GM18861 (cell line): ENCODE results near the gene KCND1.

Source experiments
- ATAC-seq: cut with Tn5 transposase; IDR thresholded peaks from one replicate; pipeline ENCODE4 v1.9.1; 2021; ENCODE audit not compliant: unreplicated experiment

Gene KCND1

DNA sequence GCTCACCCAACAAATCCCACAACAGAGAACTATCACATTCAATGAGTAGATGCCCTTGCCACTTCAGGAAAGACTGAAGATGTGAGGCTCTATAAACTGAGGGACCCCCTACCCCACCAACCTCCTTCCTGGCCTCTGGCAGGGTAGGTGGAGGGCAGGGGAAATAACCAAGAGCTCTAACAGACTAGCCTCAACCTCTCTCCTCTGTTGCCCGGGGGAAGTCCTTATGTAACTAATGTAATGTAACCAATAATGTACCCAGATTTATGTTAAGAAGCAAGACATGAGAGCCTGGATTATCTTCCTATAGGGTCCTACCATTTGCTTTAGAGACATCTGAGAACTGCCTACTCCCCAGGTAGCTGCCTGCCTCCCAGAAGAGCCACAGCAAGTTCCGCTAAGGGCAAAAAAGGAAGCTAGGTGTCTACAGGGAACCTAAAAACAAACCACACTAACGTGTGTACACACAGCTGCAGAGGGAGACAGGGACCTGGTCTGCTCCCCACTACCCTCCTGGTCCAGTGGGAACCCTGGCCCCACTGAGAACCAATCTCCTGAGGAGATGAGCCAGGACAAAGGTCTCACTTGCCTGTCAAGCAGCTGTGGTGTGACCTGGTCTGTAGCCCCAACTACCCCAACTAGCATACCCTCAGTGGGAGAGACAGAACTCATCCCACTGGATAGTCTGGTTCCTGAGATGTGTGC, 32.0 kb downstream of the KCND1 start:
- ATAC-seq: peak; percentile 22

DNA sequence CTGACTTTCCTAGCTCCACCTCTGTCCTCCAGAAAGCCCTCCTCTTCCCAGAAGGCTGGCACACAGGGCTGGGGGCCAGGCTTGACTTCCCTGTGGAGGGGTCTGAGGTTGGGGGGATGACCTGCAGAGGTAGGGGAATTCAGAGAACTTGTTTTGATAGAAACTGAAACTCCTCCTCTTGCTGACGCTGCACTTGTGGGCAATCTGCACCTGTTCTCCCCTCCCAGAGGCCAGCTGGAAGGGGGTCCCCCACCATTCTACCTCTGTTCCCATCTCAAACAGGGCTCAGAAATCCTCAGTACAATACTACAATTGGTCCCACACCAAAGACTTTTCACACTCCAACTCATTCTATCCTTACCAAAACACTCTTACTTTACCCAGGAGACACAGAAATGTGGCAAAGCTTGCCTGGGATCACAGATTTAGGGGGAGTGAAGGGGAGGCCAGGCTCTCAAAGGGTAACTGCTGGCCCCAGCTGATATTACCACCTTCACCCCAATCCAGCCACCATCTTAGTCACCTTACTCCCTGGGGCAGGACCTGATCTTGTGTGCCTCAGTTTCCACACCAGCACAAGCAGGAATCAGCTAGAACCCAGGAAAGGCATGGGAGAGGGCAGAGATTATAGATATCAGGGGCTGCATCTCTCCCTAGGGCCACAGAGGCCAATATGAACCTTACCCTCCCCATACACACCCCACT, 32.8 kb downstream of the KCND1 start:
- ATAC-seq: peak; percentile 44

DNA sequence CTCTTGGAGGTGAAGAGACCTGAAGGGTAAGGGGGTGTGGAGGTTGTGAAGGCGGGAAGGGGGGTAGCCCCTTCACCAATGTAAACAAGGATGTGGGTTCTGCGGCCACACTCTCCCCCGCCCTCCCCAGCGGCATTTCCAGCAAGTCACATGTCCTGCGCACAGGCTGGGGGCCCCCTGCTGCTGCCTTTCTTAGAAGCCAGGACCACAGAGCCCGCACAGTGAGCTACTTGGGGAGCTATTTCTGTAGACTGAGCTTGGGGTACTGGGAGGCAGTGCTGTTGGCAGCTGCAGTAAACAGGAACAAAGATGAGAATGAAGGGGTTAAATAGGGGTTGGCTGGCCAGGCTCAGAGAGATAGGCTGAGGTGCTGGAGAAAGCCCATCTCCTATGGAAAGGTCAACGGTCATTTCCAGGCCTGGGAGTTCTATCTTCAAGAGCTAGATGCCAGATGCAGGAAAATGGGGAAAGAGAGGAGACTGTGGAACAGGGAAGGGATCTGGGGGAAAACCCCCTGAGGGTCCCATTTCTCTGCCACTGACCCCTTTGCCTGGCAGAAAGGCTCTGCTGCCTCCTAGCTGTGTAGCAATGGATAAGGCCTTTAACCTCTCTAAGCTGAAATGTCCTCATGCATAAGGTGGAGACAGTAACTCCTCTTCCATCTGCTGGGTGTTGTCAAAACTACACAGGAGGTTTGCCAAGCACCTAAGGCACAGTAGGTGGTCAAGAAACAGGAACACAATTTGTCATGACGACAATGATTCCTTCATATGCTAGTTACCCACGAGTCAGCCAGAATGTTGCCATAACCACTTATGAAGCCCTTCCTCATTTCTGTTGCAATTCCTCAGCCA, 34.4 kb downstream of the KCND1 start:
- ATAC-seq: peak; percentile 46

DNA sequence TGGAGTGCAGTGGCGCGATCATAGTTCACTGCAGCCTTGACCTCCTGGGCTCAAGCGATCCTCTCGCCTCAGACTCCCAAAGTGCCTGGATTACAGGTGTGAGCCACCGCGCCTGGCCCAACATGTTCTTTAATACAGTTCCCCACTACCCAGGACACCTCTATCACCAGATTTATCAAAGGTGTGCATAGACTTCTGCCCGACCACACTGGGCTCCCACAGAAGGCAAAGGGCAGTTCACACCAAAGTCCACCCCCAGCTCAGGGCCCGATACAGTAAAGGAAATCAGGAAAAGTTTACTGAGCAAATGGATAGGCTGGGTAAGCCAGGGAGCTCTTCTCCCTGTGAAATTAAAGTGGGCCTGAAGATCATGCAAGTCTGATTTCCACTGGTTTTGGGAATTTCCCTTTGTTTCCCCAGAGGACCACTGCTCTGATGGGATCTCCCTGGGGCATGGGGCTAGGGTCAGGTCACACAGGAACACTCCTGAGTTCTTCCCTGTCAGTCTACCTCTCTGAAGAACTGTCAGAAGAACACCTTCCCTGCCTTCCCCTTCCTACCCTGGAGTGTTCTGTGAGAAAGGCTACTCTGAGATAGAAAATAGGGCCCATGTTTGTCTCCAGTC, 35.1 kb downstream of the KCND1 start:
- ATAC-seq: no peak

DNA sequence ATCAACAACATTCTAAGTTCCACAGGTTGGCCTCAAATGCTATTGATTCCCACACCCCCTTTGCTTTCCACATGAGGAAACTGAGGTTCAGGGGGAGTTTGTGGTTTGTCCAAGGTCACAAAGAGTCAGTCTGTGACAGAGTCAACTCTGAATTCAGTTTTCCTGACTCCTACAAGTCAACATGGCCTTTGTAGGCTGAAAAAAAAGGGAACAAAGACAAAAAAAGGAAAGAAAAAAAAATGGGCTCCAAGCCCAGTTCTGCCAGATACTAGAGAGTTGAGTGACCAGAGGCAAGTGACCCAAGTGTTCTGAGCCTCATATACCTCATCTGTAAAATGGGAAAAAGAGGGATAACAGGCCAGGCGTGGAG, 36.4 kb downstream of the KCND1 start:
- no peak for ATAC-seq

DNA sequence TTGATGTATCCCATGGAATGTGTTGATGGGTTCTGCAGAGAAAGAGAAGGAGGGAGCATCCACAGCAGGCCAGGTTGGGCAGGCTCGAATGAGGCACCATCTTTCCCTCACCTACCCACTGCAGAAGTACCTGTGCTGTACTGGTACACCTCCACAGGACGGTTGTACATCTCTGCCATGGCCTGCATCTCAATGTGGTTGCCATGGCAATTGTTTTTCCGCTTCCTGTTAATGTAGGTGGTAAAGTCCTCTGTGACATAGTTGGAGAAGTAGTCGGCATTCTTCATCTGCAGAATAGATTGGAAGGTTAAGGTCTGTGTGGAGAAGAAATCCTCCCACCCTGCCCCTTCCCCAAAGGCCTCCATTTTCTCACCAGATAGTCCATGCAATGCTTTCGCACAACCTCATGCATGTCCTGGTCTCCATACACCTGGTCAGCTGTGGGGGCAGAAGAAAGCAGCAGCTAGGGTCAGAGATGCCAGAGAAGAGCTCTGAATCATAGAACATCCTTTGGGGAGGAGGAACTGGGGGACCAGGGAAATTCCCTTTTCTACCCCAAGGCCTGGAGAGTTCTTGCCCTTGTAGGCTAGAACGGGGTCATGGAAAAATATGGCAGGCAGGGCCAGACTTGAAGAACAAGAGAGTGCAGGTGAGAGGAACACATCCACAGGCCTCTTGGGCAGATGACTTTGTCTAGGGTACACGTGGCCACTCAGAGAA, 36.9 kb downstream of the KCND1 start:
- no peak for ATAC-seq

DNA sequence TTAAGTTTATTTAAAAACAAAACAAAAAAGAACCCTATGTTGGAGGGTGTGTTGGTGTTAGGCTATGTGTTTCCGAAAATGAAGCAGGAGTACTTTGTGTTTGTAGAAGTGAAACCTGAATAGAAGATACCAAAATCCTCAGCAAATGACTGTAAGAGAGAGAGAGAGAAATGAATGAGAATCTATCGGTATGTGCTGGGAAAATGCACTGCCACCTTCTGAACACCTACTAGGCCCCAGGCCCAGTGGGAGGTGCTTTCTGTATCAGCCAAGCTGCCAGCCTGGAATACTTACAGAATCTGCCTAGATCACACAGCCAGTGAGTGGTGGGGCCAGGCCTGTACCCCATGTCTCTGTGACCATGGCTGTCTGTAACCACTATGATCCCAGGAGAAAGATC, 37.9 kb downstream of the KCND1 start:
- ATAC-seq: peak; percentile 20

DNA sequence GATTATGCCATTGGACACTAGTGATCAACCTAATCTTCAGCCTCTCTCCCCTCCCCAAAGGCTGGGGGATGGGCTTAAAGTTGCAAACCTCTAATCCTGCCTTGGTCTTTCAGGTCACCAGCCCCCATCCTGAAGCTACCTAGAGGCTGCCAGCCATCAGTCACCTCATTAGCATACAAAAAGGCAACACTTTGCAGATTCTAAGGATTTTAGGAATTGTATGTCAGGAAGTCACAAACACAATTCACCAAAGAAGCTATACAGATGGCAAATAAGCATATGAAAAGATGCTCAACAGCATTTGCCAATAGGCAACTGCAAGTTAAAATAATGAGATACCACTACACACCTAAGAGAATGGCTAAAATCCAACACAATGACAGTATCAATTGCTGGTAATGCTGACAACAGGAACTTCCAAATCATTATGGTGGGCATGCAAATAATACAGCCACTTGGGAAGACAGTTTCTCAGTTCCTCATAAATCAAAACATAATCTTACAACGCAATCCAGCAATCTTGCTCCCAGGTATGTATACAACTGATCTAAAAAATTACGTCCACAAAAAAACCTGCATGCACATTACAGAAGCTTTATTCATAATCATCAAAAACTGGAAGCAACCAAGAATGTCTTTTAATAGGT, 43.8 kb downstream of the KCND1 start:
- no peak for ATAC-seq

DNA sequence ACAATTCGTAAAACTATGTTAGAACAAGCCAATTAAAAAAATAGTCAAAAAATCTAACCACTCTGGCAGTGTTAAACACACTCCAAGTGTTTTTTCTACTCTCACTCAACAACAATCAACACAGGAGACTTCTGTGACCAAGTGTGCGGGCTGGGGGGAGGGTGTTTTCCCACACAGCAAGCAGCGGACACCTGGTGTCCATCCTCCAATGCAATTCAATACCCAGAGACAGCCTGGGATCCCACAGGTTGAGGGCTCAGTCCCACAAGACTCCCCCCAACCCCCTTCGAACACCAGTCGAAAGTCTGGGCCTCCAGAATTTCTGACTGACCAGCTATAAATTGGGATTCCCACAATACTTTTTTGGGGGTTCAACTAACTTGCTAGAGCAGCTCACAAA, 44.5 kb downstream of the KCND1 start:
- no peak for ATAC-seq

DNA sequence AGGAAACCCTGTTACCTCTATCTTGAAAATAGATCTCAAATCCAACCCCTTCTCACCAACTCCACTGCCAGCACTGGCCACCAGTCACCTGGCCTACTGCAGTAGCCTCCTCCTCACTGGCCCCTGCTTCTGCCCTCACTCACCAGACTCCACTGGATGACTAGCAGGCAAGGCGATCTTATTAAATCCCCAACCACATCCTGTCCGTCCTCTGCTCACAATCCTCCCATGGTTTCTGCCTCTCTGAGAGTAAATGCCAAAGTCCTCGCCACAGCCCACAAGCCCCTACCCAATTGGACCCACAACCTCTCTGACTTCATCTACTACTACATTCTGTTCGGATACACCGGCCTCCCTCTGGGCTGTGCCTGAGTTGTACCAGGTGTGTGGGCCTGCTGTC, 47.4 kb downstream of the KCND1 start:
- ATAC-seq: no peak

DNA sequence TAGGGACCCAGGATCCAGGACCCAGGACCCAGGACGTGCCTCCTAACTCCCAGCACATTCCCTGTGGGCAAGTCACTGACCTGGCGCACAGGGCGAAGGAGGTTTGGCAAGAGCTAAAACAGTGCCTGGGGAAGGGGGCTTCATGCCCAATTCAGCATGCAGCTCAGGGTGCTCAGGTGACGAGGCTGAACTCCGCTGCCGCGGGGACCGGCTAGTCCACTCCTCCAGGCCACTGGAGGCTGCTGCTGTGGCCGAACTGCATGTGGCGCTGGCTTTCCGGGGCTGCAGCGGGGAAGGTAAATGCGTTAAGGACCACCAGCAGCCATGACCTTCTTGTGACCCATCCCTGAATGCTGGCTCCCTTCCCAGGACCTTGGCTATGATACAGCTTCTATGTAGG, 47.9 kb downstream of the KCND1 start:
- ATAC-seq: no peak

DNA sequence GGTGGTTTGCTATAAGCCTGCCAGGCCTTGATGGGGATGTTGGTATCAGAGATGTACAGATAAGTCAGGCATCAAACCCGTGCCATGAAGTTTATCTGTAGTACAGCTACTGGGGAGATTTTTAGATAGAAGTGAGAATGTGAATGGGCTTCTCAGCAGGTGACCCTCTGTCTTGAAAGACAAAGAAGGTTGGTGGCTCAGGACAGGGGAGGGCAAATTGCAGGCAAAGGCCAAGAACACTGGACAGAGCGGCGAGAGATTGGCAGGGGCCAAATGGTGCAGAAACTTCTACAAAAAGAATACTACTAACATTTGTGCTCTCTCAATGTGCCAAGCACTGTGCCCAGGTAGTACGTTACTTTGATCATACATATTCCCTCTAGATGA, 50.9 kb downstream of the KCND1 start:
- ATAC-seq: no peak

DNA sequence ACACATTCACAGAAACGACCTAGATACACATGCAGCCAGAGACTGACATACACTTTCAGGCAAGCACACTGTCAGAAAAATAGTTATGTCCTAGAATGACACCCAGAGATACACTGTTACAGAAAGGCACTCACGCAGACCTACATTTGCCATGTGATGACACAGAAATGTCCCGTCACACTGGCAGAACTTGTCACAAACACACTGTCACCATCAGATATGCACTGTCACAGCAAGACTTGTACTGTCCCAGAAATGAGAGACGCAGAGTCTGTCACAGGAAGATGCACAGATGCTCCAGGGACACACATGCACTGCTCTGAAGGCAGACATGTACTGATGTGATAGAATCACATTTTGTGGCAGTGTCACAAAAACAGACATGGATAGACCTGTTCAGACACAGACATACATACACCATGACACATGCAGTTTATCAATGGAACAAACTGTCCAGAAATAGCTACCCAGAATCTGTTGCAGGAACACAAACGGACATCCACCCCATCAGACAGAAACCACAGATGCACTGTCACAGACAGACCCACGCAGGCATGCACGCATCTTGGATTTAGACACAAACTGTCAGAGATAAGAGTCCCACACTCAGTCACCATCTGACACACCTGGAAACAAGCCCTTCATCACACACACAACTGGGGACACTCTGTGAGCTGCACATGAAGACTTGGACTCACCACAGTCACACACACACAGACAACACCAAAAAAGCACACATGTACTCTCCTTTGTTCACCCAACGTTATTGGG, 51.5 kb downstream of the KCND1 start:
- ATAC-seq: no peak

DNA sequence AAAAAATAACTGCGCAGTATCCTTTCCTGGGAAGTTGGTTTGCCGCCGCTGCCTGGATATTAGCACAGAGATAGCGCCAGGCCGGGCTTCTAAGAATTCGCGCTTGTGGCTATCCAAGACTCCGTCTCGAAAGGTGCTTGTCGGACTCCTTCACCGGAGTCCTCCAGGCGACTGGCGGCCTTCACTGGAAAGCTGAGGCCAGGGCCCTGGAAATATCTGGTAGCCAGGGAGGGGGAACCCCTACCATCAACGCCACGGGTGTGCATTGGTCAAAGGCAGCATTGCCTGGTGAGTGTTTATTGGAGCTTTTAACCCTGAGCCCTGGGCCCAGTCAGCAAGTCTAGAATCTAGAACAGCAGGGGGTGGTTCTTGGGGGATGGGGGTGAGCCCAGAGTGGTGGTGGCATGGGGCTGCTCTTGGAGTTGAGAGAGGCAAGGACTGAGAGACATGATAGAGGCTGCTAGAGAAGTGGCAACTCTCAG, 52.2 kb downstream of the KCND1 start:
- no peak for ATAC-seq

DNA sequence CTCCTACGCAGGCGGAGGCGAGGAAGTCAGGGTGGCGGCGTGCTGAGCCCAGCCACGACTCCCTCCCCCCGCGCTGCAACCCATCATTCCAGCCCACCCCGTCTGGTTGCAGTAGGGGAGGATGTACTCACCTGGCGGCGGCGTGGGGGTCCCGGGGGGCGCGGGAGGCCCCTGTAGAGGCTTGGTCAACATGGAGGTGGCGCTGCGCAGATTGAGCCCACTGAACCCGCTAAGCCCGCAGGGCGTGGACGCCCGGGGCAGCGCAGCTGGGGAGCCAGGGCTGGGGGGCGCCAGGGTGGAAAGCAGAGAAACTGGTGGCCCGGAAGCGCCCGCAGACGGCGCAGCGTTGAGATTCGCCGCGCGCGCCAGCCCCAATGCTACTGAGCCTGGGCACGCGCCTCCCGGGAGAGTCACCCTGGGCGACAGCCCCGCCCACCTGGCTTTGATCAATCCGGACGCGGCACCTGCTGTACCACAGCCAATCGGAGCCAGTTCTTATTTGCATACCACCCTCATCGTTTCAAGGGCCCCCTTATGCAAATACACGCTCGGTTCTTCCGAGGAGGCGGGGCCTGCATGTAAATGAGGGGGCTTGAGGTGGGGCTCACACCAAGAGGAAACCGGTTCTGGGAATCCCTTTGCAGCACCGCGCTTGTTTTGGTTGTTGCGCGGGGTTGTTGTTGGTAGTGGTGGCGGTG, 52.9 kb downstream of the KCND1 start, which contains the start of gene PIM2:
TSS of gene PIM2 (minus strand) at position 382 of the 698 bp plus-strand sequence. CDS start at position 192, 190 bp downstream.
- ATAC-seq: peak; percentile 54

DNA sequence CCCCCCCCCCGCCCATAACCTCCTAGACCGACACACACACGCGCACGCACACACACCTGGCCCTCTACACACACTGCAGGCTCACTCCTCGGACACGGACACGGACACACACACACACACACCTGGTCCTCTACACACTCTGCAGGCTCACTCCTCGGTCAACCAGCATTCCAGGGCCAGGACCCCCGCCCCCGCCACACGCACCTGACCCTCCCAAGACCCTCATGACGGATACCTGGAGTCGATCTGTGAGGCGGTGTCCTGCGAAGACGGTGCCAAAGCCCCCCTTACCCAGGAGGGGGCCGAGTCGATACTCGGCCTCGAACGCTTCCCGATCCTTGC, 53.4 kb downstream of the KCND1 start:
- ATAC-seq: no peak

DNA sequence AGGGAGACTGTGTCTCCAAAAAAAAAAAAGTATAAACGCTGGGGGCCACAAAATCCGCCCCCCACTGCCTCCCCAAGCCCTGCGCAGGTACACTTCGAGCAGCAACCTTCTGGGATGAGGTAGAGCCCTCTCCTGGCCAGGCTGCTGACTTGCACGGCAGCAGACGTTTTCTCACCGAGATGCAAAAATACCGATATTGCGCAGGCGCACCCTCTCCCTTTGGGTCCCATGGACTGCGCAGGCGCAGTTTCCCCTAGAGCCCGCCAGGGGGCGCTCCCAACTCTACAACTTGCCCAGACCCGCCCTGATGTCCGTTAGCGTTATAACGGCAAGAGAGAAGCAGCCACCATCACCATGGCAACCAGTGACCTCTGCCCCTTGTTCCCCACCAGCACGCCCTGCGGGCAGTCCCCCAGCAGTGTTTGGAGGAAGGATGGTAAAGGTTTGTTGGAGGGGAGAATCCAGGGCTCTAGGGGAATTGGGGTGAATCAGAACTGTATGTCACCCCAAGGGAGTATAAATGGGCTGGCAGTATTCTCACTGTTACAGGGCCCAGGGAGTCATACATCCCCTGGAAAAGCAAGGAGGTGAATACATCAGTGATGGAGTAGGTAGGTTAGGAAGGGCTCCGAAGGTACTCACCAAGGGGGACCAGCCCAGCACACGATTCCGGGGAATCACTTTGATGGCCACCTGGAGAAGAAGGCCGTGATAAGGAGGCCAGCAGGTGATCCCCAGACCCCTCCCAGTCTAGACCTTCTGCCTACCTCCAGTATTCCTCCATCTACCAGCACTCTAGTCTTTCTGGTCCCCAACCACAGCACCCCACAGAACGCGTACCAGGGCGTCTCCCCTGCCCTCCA, 54.3 kb downstream of the KCND1 start:
- no peak for ATAC-seq
